RWPE1 (cell line): ENCODE results near the gene RNF5.

ENCODE experiments used
- CTCF ChIA-PET: fragments of 350-600 bp; sonication (Branson Sonifier 250); formaldehyde crosslinking; extraction: SDS; loops from one replicate; lab custom pipeline; 2021; lab: Yijun Ruan, JAX
- POLR2A ChIA-PET: fragments of 400-600 bp; formaldehyde crosslinking; extraction: SDS; loops from one replicate; lab custom pipeline; 2020; ENCODE audit warnings: antibody characterized with exemption; ENCODE audit not compliant: low non-redundant PET; lab: Yijun Ruan, JAX
- DNase-seq: peaks from one replicate; pipeline ENCODE4 v3.0.0; 2012; ENCODE audit warnings: low spot score
- H3K27ac ChIP-seq: fragments of 450-650 bp; 2 replicates; pipeline ENCODE4 v1.5.1; 2017
- CTCF ChIP-seq: fragments of 450-650 bp; conservative IDR thresholded peaks from 2 replicates; pipeline ENCODE4 v1.5.1; 2017; ENCODE audit warnings: low read depth, mild to moderate bottlenecking

Gene RNF5

GRCh38 chr6:32179766-32180405, 1.7 kb downstream of the RNF5 start:
- TF ChIP-seq CTCF, result no peak
- POLR2A ChIA-PET, result no interaction called here
- peak overlapping the region; percentile 55 for H3K27ac ChIP-seq
- CTCF ChIA-PET, result interaction anchor here (1.1 to 1.4 kb wide), 2 partner anchors 16 to 62 kb away, joined by 3 to 4 read pairs; no protein-coding TSS in a partner anchor
- no peak for DNase-seq

- TF ChIP-seq CTCF, result no peak
- CTCF ChIA-PET, result interaction anchor here (1.2 kb wide), 1 partner anchor 14 kb away, joined by 4 read pairs; no protein-coding TSS in a partner anchor
- no peak for DNase-seq
- H3K27ac ChIP-seq, result peak overlapping the region; percentile 71
- POLR2A ChIA-PET, result no interaction called here
Measured at GRCh38 chr6:32181148-32181702, 3.0 kb downstream of the RNF5 start.

GRCh38 chr6:32181915-32182529, 3.8 kb downstream of the RNF5 start:
- ChIA-PET CTCF (interaction anchor here (1.2 kb wide), 1 partner anchor 14 kb away, joined by 4 read pairs; no protein-coding TSS in a partner anchor), POLR2A (no interaction called here)
- no peak for TF ChIP-seq CTCF
- H3K27ac ChIP-seq, result peak overlapping the region; percentile 71
- no peak for DNase-seq

GRCh38 chr6:32182555-32182981, 4.4 kb downstream of the RNF5 start:
- ChIA-PET CTCF (interaction anchor here (0.7 kb wide), 1 partner anchor 216 kb away, joined by 5 read pairs; no protein-coding TSS in a partner anchor), POLR2A (no interaction called here)
- no peak for DNase-seq
- no peak for TF ChIP-seq CTCF
- peak overlapping the region; percentile 71 for H3K27ac ChIP-seq

GRCh38 chr6:32183030-32183429, 4.8 kb downstream of the RNF5 start:
- ChIA-PET POLR2A (no interaction called here), CTCF (interaction anchor here (0.7 kb wide), 1 partner anchor 216 kb away, joined by 5 read pairs; no protein-coding TSS in a partner anchor)
- peak overlapping the region; percentile 71 for H3K27ac ChIP-seq
- no peak for DNase-seq
- TF ChIP-seq CTCF, result no peak

GRCh38 chr6:32183483-32184083, 5.4 kb downstream of the RNF5 start:
- POLR2A ChIA-PET, result no interaction called here

More at GRCh38 chr6:32183483-32184083, 5.4 kb downstream of the RNF5 start:
- peak overlapping the region; percentile 71 for H3K27ac ChIP-seq
- TF ChIP-seq CTCF, result no peak
- CTCF ChIA-PET, result interaction anchor here (0.7 kb wide), 1 partner anchor 217 kb away, joined by 5 read pairs; no protein-coding TSS in a partner anchor
- DNase-seq, result no peak
